A673 (cell line): Measurements from ENCODE around the gene NEK6. TPM values are rescaled to one million over a fixed set of nuclear protein-coding genes. Genes with fewer than 3 reads are reported as not detected.

Experiments
- BruUV-seq: library from RNA; stranded (reverse); fragments of 400-500 nt; replicated peaks from 2 replicates; lab custom pipeline; 2021; lab: Mats Ljungman, UMichigan
- CTCF ChIA-PET: fragments of 300-600 bp; sonication (Branson Sonifier 250); formaldehyde crosslinking; loops from one replicate; lab custom pipeline; 2022; ENCODE audit warnings: antibody characterized with exemption; lab: Charles Lee
- POLR2A ChIA-PET: fragments of 300-600 bp; sonication (Branson Sonifier 250); formaldehyde crosslinking; loops from one replicate; lab custom pipeline; 2022; ENCODE audit warnings: antibody characterized with exemption; ENCODE audit not compliant: low non-redundant PET; lab: Charles Lee
- DNase-seq: peaks from one replicate; pipeline ENCODE4 v3.0.0-alpha.2; 2015; ENCODE audit warnings: low spot score
- H3K27ac ChIP-seq: fragments of 200-600 bp; sonication (generic); 2 replicates; pipeline ENCODE4 v1.5.1; 2016; ENCODE audit warnings: mixed run types, low read depth, mild to moderate bottlenecking, mixed read lengths, antibody characterized with exemption, low read length; ENCODE audit not compliant: poor library complexity, severe bottlenecking
- H3K27me3 ChIP-seq: fragments of 200-600 bp; sonication (generic); replicated peaks from 2 replicates; pipeline ENCODE4 v1.6.1; 2017; ENCODE audit warnings: mixed run types, low read depth, mild to moderate bottlenecking, mixed read lengths, antibody characterized with exemption, low read length; ENCODE audit not compliant: insufficient read depth, poor library complexity
- H3K36me3 ChIP-seq: fragments of 200-600 bp; sonication (generic); 2 replicates; pipeline ENCODE4 v1.6.1; 2016; ENCODE audit warnings: mixed run types, mild to moderate bottlenecking, mixed read lengths, antibody characterized with exemption, low read length; ENCODE audit not compliant: insufficient read depth, poor library complexity, severe bottlenecking
- H3K4me1 ChIP-seq: fragments of 200-600 bp; sonication (generic); 2 replicates; pipeline ENCODE4 v1.6.1; 2017; ENCODE audit warnings: mixed run types, mild to moderate bottlenecking, mixed read lengths, antibody characterized with exemption, low read length; ENCODE audit not compliant: insufficient read depth, poor library complexity, severe bottlenecking
- H3K4me3 ChIP-seq: fragments of 200-600 bp; sonication (generic); 2 replicates; pipeline ENCODE4 v1.5.1; 2016; ENCODE audit warnings: low read depth, mixed run types, mild to moderate bottlenecking, mixed read lengths, low read length; ENCODE audit not compliant: poor library complexity, severe bottlenecking
- H3K9me3 ChIP-seq: fragments of 200-600 bp; sonication (generic); 2 replicates; pipeline ENCODE4 v1.6.1; 2016; ENCODE audit warnings: mixed run types, low read depth, mild to moderate bottlenecking, mixed read lengths, antibody characterized with exemption, low read length; ENCODE audit not compliant: poor library complexity, severe bottlenecking
- EZH2 ChIP-seq: fragments of 200-600 bp; sonication (generic); IDR thresholded peaks from 2 replicates; pipeline ENCODE4 v1.6.1; 2017; ENCODE audit warnings: borderline replicate concordance, low read depth, mild to moderate bottlenecking, mixed read lengths, antibody characterized with exemption, low read length; ENCODE audit not compliant: poor library complexity, severe bottlenecking
- intact Hi-C: fragments of 100-400 bp; cut with micrococcal nuclease; formaldehyde crosslinking; loops from one replicate; pipeline ENCODE4 v1.10.0; 2022; ENCODE audit not compliant: unreplicated experiment
- total RNA-seq: library from RNA; stranded (reverse); gene quantifications from 2 replicates; pipeline ENCODE4 v1.2.3, GENCODE V29; 2021
- TF ChIP-seq, protein P1 (sequence below): fragments of 300-800, 200-600 bp; sonication (generic); conservative IDR thresholded peaks from 2 replicates; pipeline ENCODE4 v1.5.1; 2017; ENCODE audit warnings: low read depth, mild to moderate bottlenecking, antibody characterized with exemption, low read length, moderate library complexity, mixed read lengths

NEK6 gene
- total RNA-seq, 1 experiment from 2014 or later: 23.3 TPM

DNA sequence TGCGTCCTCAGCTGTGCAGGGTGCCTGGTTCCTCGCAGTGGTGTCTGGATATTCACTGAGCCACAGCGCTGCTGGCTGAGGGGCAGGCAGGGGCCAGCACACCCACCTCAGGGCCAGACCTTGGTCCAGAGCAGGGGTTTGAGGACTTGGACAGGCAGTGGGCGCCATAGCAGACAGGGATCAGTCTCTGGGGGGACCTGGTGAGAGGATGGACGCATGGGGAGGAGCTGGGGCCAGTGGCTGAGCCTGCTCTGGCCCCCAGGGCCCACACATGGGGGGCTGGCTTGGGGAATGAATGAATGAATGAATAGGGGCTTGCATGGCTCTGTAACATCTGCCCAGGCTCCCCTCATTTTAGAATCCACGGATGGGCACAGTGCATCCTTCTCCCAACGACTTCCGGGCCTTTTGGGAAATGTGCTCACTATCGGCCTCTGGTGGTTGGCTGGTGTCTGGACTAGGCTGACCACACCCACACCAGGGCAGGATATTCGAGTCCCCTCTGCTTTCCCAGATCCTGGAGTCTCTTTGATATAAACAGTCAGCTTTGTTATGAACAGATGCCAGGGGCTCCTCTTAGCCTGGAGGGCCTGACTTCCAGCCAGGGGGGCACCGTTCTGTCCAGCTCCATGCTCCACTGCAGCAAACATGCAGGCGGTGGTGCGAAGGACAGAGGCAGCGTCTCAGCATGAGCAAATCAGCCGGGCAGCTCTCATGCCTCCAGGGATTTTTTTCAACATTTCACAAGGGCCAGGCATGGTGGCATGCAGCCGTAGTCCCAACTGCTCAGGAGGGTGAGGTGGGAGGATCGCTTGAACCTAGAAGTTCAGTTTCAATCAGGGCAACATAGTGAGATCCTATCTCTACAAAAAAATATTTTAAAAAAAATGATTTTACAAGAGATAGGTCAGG lies 62.6 kb downstream of the NEK6 start:
- CTCF ChIA-PET: interaction anchor here (0.7 kb wide), 1 partner anchor 14 kb away, joined by 6 read pairs; no protein-coding TSS in a partner anchor
- no TSS peak for BruUV-seq
- H3K9me3 ChIP-seq: no peaks in the 10 kb centered on the region
- H3K4me1 ChIP-seq: no peaks in the 10 kb centered on the region
- H3K27me3 ChIP-seq: no peaks in the 10 kb centered on the region
- H3K27ac ChIP-seq: no peak overlapping the region
- no peak for TF ChIP-seq EZH2
- TF ChIP-seq, protein P1, sequence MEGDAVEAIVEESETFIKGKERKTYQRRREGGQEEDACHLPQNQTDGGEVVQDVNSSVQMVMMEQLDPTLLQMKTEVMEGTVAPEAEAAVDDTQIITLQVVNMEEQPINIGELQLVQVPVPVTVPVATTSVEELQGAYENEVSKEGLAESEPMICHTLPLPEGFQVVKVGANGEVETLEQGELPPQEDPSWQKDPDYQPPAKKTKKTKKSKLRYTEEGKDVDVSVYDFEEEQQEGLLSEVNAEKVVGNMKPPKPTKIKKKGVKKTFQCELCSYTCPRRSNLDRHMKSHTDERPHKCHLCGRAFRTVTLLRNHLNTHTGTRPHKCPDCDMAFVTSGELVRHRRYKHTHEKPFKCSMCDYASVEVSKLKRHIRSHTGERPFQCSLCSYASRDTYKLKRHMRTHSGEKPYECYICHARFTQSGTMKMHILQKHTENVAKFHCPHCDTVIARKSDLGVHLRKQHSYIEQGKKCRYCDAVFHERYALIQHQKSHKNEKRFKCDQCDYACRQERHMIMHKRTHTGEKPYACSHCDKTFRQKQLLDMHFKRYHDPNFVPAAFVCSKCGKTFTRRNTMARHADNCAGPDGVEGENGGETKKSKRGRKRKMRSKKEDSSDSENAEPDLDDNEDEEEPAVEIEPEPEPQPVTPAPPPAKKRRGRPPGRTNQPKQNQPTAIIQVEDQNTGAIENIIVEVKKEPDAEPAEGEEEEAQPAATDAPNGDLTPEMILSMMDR: peak; percentile 89
- POLR2A ChIA-PET: interaction anchor here (0.6 kb wide), 1 partner anchor 1067 kb away, joined by 3 read pairs; no protein-coding TSS in a partner anchor
- H3K36me3 ChIP-seq: peaks cover 11% of the 10 kb centered on the region
- intact Hi-C loops: loop anchor here (1.0 to 10.0 kb wide), 3 partner anchors 194 to 916 kb away; no protein-coding TSS in a partner anchor
- H3K4me3 ChIP-seq: no peak overlapping the region
- DNase-seq: peak; percentile 80

DNA sequence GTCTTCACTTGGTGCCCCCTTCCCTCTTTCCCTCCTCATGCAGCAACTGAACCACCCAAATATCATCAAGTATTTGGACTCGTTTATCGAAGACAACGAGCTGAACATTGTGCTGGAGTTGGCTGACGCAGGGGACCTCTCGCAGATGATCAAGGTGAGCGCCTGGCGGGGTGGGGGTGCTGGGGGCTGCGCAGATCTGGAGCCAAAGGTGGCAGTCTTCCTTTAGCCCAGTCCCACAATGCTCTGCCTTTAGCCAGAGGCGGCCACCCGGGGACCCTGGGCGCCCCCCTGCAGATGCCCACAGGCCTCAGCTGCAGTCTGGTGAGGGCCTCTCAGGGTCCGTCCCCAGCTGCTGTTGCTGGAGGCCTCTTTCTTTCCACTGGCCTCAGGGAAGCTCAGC lies 63.7 kb downstream of the NEK6 start:
- Histone ChIP-seq H3K4me1 (no peaks in the 10 kb centered on the region), H3K27me3 (no peaks in the 10 kb centered on the region), H3K27ac (no peak overlapping the region), H3K4me3 (no peak overlapping the region), H3K9me3 (no peaks in the 10 kb centered on the region), H3K36me3 (peaks cover 8% of the 10 kb centered on the region)
- CTCF ChIA-PET: no interaction called here
- intact Hi-C loops: loop anchor here (2.0 to 10.0 kb wide), 2 partner anchors 195 to 917 kb away; no protein-coding TSS in a partner anchor
- no TSS peak for BruUV-seq
- DNase-seq: no peak
- TF ChIP-seq EZH2: no peak
- TF ChIP-seq, protein P1: no peak
- POLR2A ChIA-PET: no interaction called here

DNA sequence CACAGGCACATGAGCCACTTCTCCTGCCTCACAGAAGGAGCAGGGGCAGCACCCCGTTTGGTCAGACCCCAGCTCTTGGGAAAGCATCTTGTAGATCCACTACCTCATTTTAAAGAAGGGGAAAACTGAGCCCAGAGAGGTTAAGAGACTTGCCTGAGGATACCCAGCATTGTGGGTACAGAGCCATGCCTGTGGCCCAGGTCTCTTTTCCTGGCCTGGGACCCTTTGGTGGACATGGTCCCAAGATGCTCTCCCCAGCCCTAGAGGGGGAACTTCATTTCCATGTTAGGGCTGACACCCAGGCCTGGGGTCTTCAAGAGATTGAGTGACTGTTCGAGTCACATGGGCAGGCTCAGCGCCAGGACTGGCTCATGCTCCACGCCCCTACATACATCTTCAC lies 64.2 kb downstream of the NEK6 start:
- no TSS peak for BruUV-seq
- Histone ChIP-seq H3K4me1 (no peaks in the 10 kb centered on the region), H3K4me3 (no peak overlapping the region), H3K36me3 (peaks cover 10% of the 10 kb centered on the region), H3K27ac (no peak overlapping the region), H3K9me3 (no peaks in the 10 kb centered on the region), H3K27me3 (no peaks in the 10 kb centered on the region)
- DNase-seq: no peak
- CTCF ChIA-PET: no interaction called here
- POLR2A ChIA-PET: no interaction called here
- no peak for TF ChIP-seq EZH2
- TF ChIP-seq, protein P1: no peak
- intact Hi-C loops: loop anchor here (2.0 to 10.0 kb wide), 2 partner anchors 195 to 917 kb away; no protein-coding TSS in a partner anchor
